Loucy (cell line): Measurements from ENCODE around the gene TRDMT1.

Experiments used
- H2AFZ ChIP-seq: fragments of 200-600 bp; sonication (generic); 2 replicates; pipeline ENCODE4 v1.6.0; 2016; ENCODE audit warnings: antibody characterized with exemption, mild to moderate bottlenecking, low read length, moderate library complexity
- H3F3A ChIP-seq: fragments of 200-600 bp; 2 replicates; pipeline ENCODE4 v1.6.0; 2016; ENCODE audit warnings: antibody characterized with exemption, low read depth, mild to moderate bottlenecking
- H3K27me3 ChIP-seq: fragments of 200-600 bp; sonication (generic); 2 replicates; pipeline ENCODE4 v1.6.1; 2014; ENCODE audit warnings: low read length, mild to moderate bottlenecking; ENCODE audit not compliant: insufficient read depth, poor library complexity, severe bottlenecking
- H3K36me3 ChIP-seq: fragments of 200-600 bp; sonication (generic); 2 replicates; pipeline ENCODE4 v1.6.1; 2016; ENCODE audit warnings: low read length; ENCODE audit not compliant: insufficient read depth
- H3K4me1 ChIP-seq: fragments of 200-600 bp; sonication (generic); 2 replicates; pipeline ENCODE4 v1.5.1; 2014; ENCODE audit warnings: low read length, mild to moderate bottlenecking; ENCODE audit not compliant: insufficient read depth, poor library complexity, severe bottlenecking
- H3K4me2 ChIP-seq: fragments of 200-600 bp; sonication (generic); 2 replicates; pipeline ENCODE4 v1.6.0; 2014; ENCODE audit warnings: antibody characterized with exemption, low read length, low read depth, mild to moderate bottlenecking; ENCODE audit not compliant: poor library complexity, severe bottlenecking
- H3K4me3 ChIP-seq: fragments of 200-600 bp; sonication (generic); 2 replicates; pipeline ENCODE4 v1.5.1; 2014; ENCODE audit warnings: low read length, mild to moderate bottlenecking, mixed read lengths; ENCODE audit not compliant: poor library complexity, severe bottlenecking
- H3K79me2 ChIP-seq: fragments of 200-600 bp; sonication (generic); 2 replicates; pipeline ENCODE4 v1.6.1; 2014; ENCODE audit warnings: low read length; ENCODE audit not compliant: insufficient read depth
- H3K9ac ChIP-seq: fragments of 200-600 bp; sonication (generic); 2 replicates; pipeline ENCODE4 v1.6.0; 2014; ENCODE audit warnings: mild to moderate bottlenecking, low read depth, low read length, moderate library complexity; ENCODE audit not compliant: poor library complexity, severe bottlenecking
- H3K9me2 ChIP-seq: fragments of 200-600 bp; sonication (generic); replicated peaks from 2 replicates; pipeline ENCODE4 v1.6.1; 2016; ENCODE audit warnings: low read depth, low read length, mixed read lengths
- H3K9me3 ChIP-seq: fragments of 200-600 bp; sonication (generic); 2 replicates; pipeline ENCODE4 v1.6.1; 2014; ENCODE audit warnings: mild to moderate bottlenecking, antibody characterized with exemption, low read length, low read depth; ENCODE audit not compliant: insufficient read depth
- H4K20me1 ChIP-seq: fragments of 200-600 bp; sonication (generic); 2 replicates; pipeline ENCODE4 v1.6.0; 2014; ENCODE audit warnings: antibody characterized with exemption, low read length, mild to moderate bottlenecking; ENCODE audit not compliant: insufficient read depth, poor library complexity, severe bottlenecking
- CTCF ChIP-seq: fragments of 200-600 bp; sonication (generic); conservative IDR thresholded peaks from 2 replicates; pipeline ENCODE4 v1.5.1; 2014; ENCODE audit warnings: mild to moderate bottlenecking, antibody characterized with exemption, low read length
- EZH2phosphoT487 ChIP-seq: fragments of 200-600 bp; IDR thresholded peaks from 2 replicates; pipeline ENCODE4 v1.6.1; 2018; ENCODE audit warnings: antibody characterized with exemption, mild to moderate bottlenecking, moderate library complexity, borderline replicate concordance

The TRDMT1 gene

GRCh38 chr10:17125206-17125893, 76.1 kb downstream of the TRDMT1 start:
- TF ChIP-seq CTCF = no peak
- TF ChIP-seq EZH2phosphoT487 = no peak
- Histone ChIP-seq H3F3A (no peaks in the 10 kb centered on the region), H3K4me2 (no peak overlapping the region), H3K9me2 (no peaks in the 10 kb centered on the region), H3K9ac (no peak overlapping the region), H3K36me3 (no peaks in the 10 kb centered on the region), H4K20me1 (no peaks in the 10 kb centered on the region), H2AFZ (no peak overlapping the region), H3K4me1 (peaks cover 17% of the 10 kb centered on the region), H3K9me3 (no peaks in the 10 kb centered on the region), H3K27me3 (no peaks in the 10 kb centered on the region), H3K4me3 (no peak overlapping the region), H3K79me2 (no peaks in the 10 kb centered on the region)

GRCh38 chr10:17123961-17124360, 77.5 kb downstream of the TRDMT1 start:
- no peak overlapping the region for H3K4me3 ChIP-seq
- H3K9ac ChIP-seq = no peak overlapping the region
- no peaks in the 10 kb centered on the region for H3K9me2 ChIP-seq
- TF ChIP-seq EZH2phosphoT487 = no peak
- no peaks in the 10 kb centered on the region for H3K27me3 ChIP-seq
- no peak overlapping the region for H2AFZ ChIP-seq
- H3K9me3 ChIP-seq = no peaks in the 10 kb centered on the region
- H3K4me1 ChIP-seq = peaks cover 17% of the 10 kb centered on the region
- H3K4me2 ChIP-seq = no peak overlapping the region
- H3F3A ChIP-seq = no peaks in the 10 kb centered on the region
- no peaks in the 10 kb centered on the region for H4K20me1 ChIP-seq
- no peaks in the 10 kb centered on the region for H3K79me2 ChIP-seq
- no peaks in the 10 kb centered on the region for H3K36me3 ChIP-seq

GRCh38 chr10:17122726-17123661, 78.5 kb downstream of the TRDMT1 start:
- H4K20me1 ChIP-seq = no peaks in the 10 kb centered on the region
- H3K36me3 ChIP-seq = no peaks in the 10 kb centered on the region
- no peaks in the 10 kb centered on the region for H3F3A ChIP-seq
- H3K4me2 ChIP-seq = no peak overlapping the region
- H3K9ac ChIP-seq = no peak overlapping the region
- H2AFZ ChIP-seq = no peak overlapping the region
- no peaks in the 10 kb centered on the region for H3K27me3 ChIP-seq
- peaks cover 17% of the 10 kb centered on the region for H3K4me1 ChIP-seq
- no peaks in the 10 kb centered on the region for H3K79me2 ChIP-seq
- no peak overlapping the region for H3K4me3 ChIP-seq
- no peaks in the 10 kb centered on the region for H3K9me2 ChIP-seq
- no peaks in the 10 kb centered on the region for H3K9me3 ChIP-seq
- TF ChIP-seq EZH2phosphoT487 = no peak
- TF ChIP-seq CTCF = no peak
